Activated CD4-positive, CD25-positive, alpha-beta regulatory T cell treated with anti-CD3 and anti-CD28 coated beads, Interleukin-2, amount 50 U/mL, for 24 hours (primary cell): Measurements from ENCODE around the gene FLNB.

ENCODE experiments used
- ATAC-seq, 2 donors: fragments of 150-1000 bp; cut with Tn5 transposase; one replicate each; pipeline ENCODE4 v1.10.0; 2021; ENCODE audit warnings: mild to moderate bottlenecking in 1 of 2, moderate library complexity in 1 of 2

The FLNB gene

DNA sequence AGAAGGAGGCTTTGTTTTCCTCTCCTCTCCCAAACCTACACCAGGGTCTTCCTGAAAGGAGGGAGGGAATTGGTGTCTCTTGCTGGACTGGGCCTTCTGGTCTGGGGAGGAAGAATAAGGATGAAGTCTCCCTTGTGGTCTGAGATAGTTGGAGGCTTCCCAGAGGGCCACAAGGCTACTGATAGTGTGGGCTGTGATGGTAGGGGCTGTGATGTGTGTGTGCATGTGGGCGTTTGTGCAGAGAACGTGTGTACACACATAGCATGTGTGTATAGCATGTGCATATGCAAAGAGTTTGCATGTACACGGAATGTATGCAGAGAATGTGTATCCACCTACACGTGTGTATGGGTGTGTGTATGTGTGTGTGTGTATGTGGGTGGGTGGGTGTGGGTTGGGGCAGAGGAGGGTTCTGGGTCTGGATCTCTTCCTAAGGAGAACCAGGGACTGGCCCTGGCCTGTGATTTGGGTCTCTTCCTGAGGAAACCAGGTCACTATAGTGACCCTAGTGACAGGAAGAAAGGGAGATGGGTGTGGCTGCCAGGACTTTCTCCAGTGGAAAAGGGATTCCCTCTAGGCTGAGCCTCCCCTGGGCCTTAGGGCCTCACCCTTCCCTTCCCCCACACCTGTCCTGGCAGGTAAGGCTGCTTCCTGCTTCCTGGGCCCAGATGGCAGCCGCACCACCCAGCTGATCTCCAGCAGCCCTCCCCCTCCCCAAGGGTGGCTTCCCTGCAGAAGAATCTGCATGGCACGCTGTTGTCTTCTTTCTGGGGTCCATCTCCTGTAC lies 1.7 kb downstream of the FLNB start:
- no peak for ATAC-seq

DNA sequence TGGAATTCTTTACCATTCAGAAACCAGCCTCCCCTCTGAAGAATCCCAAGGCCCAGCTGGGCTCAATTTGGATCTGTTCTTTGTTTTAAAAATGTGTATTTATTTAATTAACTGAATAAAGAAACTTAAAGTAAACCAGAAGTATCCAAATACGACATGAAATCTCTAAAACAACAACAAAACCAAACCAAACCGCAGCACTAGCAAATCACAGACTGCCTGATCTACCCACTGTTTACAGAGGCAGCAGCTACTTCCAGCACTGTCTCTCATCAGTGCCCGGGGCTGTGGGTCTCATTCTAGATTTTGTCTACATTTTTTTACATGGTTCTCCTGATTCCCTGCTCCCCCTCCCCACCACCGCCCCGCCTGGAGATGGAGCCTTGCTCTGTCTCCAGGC lies 2.3 kb downstream of the FLNB start:
- ATAC-seq, result no peak

GRCh38 chr3:58011580-58011979 lies 3.4 kb downstream of the FLNB start:
- no peak for ATAC-seq

- no peak for ATAC-seq
Measured at GRCh38 chr3:58012302-58012701, 4.1 kb downstream of the FLNB start.

DNA sequence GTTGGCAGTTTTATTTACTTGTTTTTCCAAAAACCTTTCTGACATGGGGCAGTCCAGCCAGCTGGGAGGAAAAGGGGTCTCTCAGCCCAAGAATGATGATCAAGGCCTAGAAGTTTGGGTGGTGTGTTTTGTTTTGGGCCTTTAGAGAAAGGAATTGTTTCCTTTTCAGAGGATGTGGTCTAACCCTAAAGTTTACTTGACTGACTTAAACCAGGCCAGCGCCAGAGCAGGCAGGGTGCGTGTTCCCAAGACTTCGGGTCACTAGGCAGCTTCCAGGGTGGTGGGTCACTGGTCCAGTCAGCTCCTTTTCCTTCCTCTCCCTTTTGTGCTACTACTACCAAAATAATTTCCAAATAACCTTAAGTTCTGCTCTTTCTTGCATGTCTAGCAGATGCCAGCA lies 4.9 kb downstream of the FLNB start:
- no peak for ATAC-seq

GRCh38 chr3:58013973-58014649 lies 5.9 kb downstream of the FLNB start:
- no peak for ATAC-seq

- no peak for ATAC-seq
Measured at GRCh38 chr3:58015520-58015915, 7.3 kb downstream of the FLNB start.

DNA sequence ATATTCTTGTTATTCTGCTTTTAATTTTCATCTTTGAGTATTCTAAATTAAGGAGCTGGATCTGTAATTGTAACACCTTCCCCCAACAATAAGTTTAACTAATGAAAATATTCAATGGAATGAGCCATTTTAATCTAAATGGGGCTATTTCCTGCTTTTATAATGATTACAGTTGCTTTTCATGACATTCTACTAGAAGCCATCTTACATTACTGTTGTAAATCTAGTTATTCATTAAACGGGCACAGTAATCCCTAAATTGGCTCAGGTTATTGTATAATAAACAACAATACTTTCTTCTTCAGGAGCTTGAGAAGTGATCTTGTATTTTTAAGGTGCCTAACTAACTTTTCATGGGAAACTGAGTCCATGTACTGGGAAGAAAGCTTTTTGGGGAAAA lies 8.5 kb downstream of the FLNB start:
- ATAC-seq, result no peak

GRCh38 chr3:58018892-58019742 lies 10.9 kb downstream of the FLNB start:
- no peak for ATAC-seq

GRCh38 chr3:58020783-58021071 lies 12.5 kb downstream of the FLNB start:
- no peak for ATAC-seq

DNA sequence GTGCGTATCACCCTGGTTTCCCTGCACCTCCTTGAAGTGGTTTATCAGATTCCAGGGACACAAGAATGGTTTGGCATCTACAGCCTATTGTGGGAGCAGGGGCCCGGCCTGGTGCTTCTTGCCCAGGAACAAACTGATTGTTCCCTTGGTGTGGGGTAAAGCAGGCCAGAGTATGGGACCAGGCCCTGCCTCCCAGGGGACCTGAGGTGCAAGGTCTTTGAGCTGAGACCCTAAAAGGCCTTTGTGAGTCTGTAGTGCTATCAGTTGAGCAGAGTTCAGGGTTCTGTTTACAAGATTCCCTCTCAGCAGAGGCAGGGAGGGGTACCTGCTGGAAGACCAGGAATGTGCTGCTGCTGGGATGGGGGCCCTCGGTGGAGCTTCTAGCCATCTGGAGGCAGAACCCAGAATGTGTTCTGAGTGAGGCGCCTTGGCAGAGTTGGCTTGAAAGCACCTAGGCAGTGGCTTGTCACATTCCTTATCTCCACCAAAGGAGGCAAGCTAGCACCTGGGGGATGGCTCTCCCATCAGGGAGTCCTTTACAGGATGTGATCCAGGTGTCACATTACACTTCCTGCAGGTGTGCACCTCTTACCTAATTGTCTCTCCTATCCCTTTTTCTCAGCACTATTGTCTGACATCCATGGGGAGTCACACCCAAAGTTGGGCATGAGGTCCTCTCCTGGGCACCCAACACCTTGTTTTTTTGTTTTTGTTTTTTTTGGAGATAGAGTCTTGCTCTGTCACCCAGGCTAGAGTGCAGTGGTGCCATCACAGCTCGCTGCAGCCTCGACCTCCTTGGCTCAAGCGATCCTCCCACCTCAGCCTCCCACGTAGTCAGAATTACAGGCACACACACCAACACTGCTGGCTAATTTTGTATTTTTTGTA lies 13.1 kb downstream of the FLNB start:
- ATAC-seq, result no peak

DNA sequence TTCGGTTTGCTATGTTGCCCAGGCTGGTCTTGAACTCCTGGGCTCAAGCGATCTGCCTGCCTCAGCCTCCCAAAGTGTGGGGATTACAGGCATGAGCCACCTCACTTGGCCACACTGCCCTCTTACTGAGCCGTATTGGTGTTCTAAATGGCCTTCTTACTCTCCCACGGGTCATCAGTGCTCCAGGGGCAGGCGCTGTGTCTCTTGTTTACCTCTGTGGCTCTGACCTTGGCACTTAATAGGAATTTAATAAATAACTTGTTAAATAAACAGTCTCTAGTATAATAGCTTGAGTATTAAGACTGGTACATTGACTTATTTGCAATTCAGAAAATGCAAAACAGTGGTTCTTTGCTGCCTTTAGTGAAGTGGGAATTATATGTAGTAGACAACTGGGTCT lies 13.7 kb downstream of the FLNB start:
- no peak for ATAC-seq

DNA sequence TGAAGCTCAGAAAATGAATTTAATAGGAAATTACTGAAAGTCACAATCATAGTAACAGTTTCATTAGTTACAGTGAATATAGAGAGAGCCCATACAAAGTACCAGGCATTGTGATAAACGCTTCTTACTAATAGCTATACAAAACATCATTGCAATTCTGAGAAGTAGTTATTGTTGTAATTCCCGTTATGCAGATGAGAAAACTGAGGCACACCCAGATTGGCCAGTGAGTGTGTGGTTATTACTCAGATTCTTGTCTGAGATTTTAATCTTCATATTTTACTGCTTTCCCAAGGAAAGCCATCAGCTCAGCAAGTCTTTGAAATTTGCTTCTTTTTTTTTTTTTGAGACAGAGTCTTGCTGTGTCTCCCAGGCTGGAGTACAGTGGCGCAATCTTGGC lies 14.3 kb downstream of the FLNB start:
- ATAC-seq, result peak; percentile 75 to 77

- ATAC-seq, result no peak
Measured at GRCh38 chr3:58023531-58023930, 15.3 kb downstream of the FLNB start.

- ATAC-seq, result no peak
Measured at GRCh38 chr3:58025406-58025805, 17.2 kb downstream of the FLNB start.

DNA sequence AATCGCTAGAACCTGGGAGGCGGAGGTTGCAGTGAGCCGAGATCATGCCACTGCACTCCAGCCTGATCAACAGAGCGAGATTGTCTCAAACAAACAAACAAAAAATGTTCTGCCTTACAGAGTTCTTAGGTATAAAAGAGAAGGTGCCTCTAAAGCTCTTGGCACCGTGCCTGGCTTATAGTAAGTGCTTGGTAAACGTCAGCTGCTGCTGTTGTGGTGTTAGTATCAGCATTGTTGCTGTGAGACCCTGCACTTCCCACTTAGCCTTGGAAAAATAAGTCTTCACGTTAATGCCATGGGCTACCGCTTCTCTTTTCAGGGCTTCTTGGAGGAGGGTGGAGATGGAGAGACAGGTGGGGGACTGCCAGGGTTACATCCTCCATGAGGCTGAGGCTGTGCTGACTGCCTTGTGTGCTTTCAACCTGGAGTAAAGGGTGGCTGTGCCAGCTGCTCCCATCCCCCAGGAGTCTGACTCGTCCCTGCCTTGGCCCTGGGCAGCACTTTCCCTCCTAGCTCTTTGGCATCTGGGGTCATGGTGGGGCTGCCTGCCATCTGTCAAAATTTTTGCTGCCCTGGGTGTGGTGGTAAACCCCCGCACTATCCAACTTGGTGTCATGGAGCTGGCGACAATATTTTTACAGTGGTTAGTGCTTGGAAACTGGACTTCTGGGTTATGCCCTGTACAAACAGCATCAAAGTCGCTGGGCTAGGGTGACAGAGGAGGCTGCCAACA lies 17.8 kb downstream of the FLNB start:
- ATAC-seq, result no peak

DNA sequence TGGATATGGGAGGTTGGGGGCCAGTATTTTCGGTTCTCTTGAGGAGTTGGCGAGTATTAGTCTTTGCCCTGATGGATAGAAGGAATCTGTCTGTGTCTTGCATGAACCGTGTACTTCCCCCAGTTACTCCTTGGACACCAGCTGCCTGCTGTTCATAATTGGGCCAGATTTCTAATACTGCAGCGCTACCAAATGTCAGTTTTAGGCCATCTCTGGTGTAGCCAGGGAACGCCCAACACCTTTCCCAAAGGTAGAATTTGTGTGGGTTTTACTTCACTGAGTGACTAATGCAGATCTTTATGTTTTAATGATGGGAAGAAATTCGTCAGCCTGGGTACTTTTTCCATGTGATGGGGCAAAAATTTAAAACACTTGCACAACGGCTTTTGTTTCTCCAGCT lies 18.4 kb downstream of the FLNB start:
- ATAC-seq, result peak in 1 of 2 donors; percentile 15

GRCh38 chr3:58027704-58028317 lies 19.6 kb downstream of the FLNB start:
- ATAC-seq, result peak; percentile 9 to 52

DNA sequence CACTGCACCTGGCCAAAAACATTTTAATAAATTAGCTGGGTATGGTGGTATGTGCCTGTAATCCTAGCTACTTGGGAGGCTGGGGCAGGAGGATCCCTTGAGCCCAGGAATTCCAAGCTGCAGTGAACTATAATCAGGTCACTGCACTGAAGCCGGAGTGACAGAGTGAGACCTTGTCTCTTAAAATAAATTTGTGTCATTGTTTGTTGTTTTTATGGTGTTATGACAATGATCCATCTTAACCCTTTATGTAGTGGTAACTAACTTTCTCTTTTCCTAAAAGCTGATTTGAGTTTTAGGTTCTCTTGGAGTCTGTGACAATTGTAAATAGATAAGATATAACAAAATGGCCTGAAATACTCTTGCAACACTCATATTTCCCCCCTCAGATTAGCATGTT lies 20.7 kb downstream of the FLNB start:
- no peak for ATAC-seq

- no peak for ATAC-seq
Measured at GRCh38 chr3:58029842-58030584, 21.8 kb downstream of the FLNB start.

DNA sequence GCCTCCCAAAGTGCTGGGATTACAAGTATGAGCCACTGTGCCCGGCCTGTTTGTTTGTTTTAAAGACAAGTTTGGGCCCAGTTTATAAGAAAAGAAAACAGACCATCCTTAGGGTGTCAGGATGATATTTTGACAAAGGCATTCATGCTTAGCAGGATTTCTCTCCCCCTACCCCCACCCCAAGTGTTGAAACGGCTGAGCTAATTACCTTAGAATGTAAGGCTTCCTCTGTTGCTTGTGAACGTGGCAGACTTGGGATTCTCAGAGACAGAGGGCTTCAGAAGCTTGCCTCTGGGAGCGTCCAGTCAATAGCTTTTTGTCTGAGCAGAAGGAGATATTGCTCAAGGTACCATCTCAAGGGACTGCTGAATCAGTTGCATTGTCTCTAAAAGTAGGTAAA lies 24.0 kb downstream of the FLNB start:
- no peak for ATAC-seq
